HUES64 (cell line): Measurements from ENCODE around the gene TMEM202.
"Not testable (repeated sequence)": the region's sequence is repeated elsewhere in the genome, so short reads cannot be mapped to it uniquely, and the experiment has no call there.

ENCODE experiments used
- H3K27ac ChIP-seq: 2 replicates; pipeline ENCODE4 v1.7.0; 2013; ENCODE audit warnings: low read depth, low read length, inconsistent platforms
- H3K27me3 ChIP-seq: 2 replicates; pipeline ENCODE4 v1.6.1; 2013; ENCODE audit warnings: mild to moderate bottlenecking, low read length; ENCODE audit not compliant: insufficient read depth
- H3K36me3 ChIP-seq: 2 replicates; pipeline ENCODE4 v1.6.1; 2013; ENCODE audit warnings: mild to moderate bottlenecking, low read length; ENCODE audit not compliant: insufficient read depth
- H3K4me1 ChIP-seq: 2 replicates; pipeline ENCODE4 v1.6.1; 2013; ENCODE audit warnings: mild to moderate bottlenecking, low read length, moderate library complexity; ENCODE audit not compliant: insufficient read depth
- H3K4me3 ChIP-seq: 2 replicates; pipeline ENCODE4 v1.5.1; 2013; ENCODE audit warnings: mild to moderate bottlenecking, low read length, moderate library complexity
- H3K9ac ChIP-seq: 2 replicates; pipeline ENCODE4 v1.6.1; 2013; ENCODE audit warnings: mild to moderate bottlenecking, low read depth, low read length
- H3K9me3 ChIP-seq: 2 replicates; pipeline ENCODE4 v1.6.1; 2013; ENCODE audit warnings: low read depth, low read length; ENCODE audit not compliant: insufficient read depth
- WGBS: fragments of 150-250, 120-280 bp; methylation state at CpG from one replicate; pipeline ENCODE4 v1.1.7; 2013; ENCODE audit warnings: missing lambda C conversion rate; 5-methylcytosine and 5-hydroxymethylcytosine counted together

TMEM202 gene

GRCh38 chr15:72426753-72427152, 28.6 kb downstream of the TMEM202 start:
- peaks cover 16% of the 10 kb centered on the region for H3K9me3 ChIP-seq
- no peaks in the 10 kb centered on the region for H3K36me3 ChIP-seq
- H3K4me1 ChIP-seq = no peaks in the 10 kb centered on the region
- H3K9ac ChIP-seq = no peak overlapping the region
- peaks cover 6% of the 10 kb centered on the region; the same call in 1 of the 2 replicates for H3K27me3 ChIP-seq
- H3K27ac ChIP-seq = no peak overlapping the region
- H3K4me3 ChIP-seq = no peak overlapping the region

GRCh38 chr15:72437650-72438316, 39.7 kb downstream of the TMEM202 start:
- Histone ChIP-seq H3K27ac (no peak overlapping the region), H3K4me3 (no peak overlapping the region), H3K4me1 (no peaks in the 10 kb centered on the region), H3K9me3 (peaks cover 13% of the 10 kb centered on the region; the same call in 1 of the 2 replicates), H3K27me3 (peaks cover 3% of the 10 kb centered on the region; the same call in 1 of the 2 replicates), H3K36me3 (no peaks in the 10 kb centered on the region), H3K9ac (no peak overlapping the region)
- 83% methylated on average over 1 of the region's 1 CpG for WGBS

GRCh38 chr15:72442848-72443247, 44.7 kb downstream of the TMEM202 start:
- not testable (repeated sequence) for H3K4me3 ChIP-seq, H3K27me3 ChIP-seq, H3K36me3 ChIP-seq, H3K4me1 ChIP-seq, H3K9me3 ChIP-seq, H3K27ac ChIP-seq, H3K9ac ChIP-seq
- WGBS = 94% methylated on average over 3 of the region's 5 CpGs

- no peak overlapping the region for H3K9ac ChIP-seq
- no peak overlapping the region for H3K4me3 ChIP-seq
- no peaks in the 10 kb centered on the region for H3K36me3 ChIP-seq
- WGBS = 94% methylated on average over 1 of the region's 1 CpG
- no peaks in the 10 kb centered on the region for H3K9me3 ChIP-seq
- H3K27me3 ChIP-seq = peaks cover 2% of the 10 kb centered on the region; the same call in 1 of the 2 replicates
- H3K27ac ChIP-seq = no peak overlapping the region
- no peaks in the 10 kb centered on the region for H3K4me1 ChIP-seq
Observed at GRCh38 chr15:72445426-72445825, 47.3 kb downstream of the TMEM202 start.

GRCh38 chr15:72450805-72451204, 52.7 kb downstream of the TMEM202 start:
- Histone ChIP-seq H3K9ac (no peak overlapping the region), H3K27me3 (peaks cover 2% of the 10 kb centered on the region; the same call in 1 of the 2 replicates), H3K36me3 (no peaks in the 10 kb centered on the region), H3K27ac (no peak overlapping the region), H3K4me3 (no peak overlapping the region), H3K4me1 (no peaks in the 10 kb centered on the region), H3K9me3 (no peaks in the 10 kb centered on the region)
- 91% methylated on average over 6 of the region's 6 CpGs for WGBS

- Histone ChIP-seq H3K9me3 (no peaks in the 10 kb centered on the region), H3K4me1 (no peaks in the 10 kb centered on the region), H3K27ac (no peak overlapping the region), H3K9ac (no peak overlapping the region), H3K36me3 (no peaks in the 10 kb centered on the region), H3K4me3 (no peak overlapping the region), H3K27me3 (peaks cover 2% of the 10 kb centered on the region; the same call in 1 of the 2 replicates)
- 88% methylated on average over 9 of the region's 9 CpGs for WGBS
Observed at GRCh38 chr15:72451224-72451623, 53.1 kb downstream of the TMEM202 start.

- Histone ChIP-seq H3K9me3 (no peaks in the 10 kb centered on the region), H3K4me3 (no peak overlapping the region), H3K36me3 (no peaks in the 10 kb centered on the region), H3K27ac (no peak overlapping the region), H3K4me1 (no peaks in the 10 kb centered on the region), H3K27me3 (peaks cover 2% of the 10 kb centered on the region; the same call in 1 of the 2 replicates), H3K9ac (no peak overlapping the region)
- 98% methylated on average over 3 of the region's 7 CpGs for WGBS
Observed at GRCh38 chr15:72456684-72457083, 58.6 kb downstream of the TMEM202 start.
